Choroid plexus epithelial cell (primary cell): ENCODE measurements around the gene DEAF1.

Source experiments
- DNase-seq: peaks from one replicate; pipeline ENCODE4 v3.0.0-alpha.2; 2010; ENCODE audit warnings: low read depth
- H3K4me3 ChIP-seq: 2 replicates; pipeline ENCODE4 v1.5.1; 2011; ENCODE audit warnings: low read depth, mild to moderate bottlenecking, control low read depth, low read length, moderate library complexity
- TF ChIP-seq, protein P1 (sequence below): conservative IDR thresholded peaks from 2 replicates; pipeline ENCODE4 v1.5.1; 2011; ENCODE audit warnings: low read depth, mild to moderate bottlenecking, control low read depth, inconsistent platforms, low read length, moderate library complexity

The DEAF1 gene

DNA sequence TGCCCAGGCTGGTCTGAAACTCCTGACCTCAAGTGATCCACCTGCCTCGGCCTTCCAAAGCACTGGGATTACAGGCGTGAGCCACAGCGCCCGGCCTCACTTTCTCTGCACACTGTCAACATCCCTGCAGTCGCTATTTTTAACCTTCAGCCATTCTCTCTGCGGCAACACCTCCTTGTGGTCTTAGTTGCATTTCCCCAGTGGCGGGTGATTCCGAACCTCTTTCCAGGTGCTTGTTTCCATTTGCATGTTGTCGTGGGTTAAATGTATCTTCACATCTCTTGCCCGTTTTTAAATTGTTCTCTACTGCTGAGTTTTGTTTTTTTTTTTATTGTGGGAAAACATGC lies 65.8 kb downstream of the DEAF1 start:
- H3K4me3 ChIP-seq, result no peak overlapping the region
- no peak for DNase-seq
- TF ChIP-seq, protein P1, sequence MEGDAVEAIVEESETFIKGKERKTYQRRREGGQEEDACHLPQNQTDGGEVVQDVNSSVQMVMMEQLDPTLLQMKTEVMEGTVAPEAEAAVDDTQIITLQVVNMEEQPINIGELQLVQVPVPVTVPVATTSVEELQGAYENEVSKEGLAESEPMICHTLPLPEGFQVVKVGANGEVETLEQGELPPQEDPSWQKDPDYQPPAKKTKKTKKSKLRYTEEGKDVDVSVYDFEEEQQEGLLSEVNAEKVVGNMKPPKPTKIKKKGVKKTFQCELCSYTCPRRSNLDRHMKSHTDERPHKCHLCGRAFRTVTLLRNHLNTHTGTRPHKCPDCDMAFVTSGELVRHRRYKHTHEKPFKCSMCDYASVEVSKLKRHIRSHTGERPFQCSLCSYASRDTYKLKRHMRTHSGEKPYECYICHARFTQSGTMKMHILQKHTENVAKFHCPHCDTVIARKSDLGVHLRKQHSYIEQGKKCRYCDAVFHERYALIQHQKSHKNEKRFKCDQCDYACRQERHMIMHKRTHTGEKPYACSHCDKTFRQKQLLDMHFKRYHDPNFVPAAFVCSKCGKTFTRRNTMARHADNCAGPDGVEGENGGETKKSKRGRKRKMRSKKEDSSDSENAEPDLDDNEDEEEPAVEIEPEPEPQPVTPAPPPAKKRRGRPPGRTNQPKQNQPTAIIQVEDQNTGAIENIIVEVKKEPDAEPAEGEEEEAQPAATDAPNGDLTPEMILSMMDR, result peak; percentile 5

DNA sequence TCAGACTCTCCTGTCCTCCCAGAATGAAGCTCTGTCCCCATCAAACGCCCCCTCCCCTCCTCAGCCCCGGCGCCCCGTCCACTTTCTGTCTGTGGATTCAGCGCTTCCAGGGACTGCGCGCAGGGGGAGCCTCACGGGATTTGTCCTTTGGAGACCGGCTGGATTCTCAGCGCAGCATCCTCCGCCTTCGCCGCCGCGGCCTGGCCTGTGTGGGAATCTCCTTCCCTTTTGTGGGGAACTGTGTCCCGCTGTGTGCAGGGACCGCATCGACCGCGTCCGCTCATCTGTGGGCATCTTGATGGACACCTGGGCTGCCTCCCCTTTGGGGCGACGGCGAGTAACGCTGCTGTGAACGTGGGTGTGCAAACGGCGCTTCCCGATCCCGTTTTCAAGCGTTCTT lies 67.0 kb downstream of the DEAF1 start:
- TF ChIP-seq, protein P1, result no peak
- H3K4me3 ChIP-seq, result no peak overlapping the region
- no peak for DNase-seq

DNA sequence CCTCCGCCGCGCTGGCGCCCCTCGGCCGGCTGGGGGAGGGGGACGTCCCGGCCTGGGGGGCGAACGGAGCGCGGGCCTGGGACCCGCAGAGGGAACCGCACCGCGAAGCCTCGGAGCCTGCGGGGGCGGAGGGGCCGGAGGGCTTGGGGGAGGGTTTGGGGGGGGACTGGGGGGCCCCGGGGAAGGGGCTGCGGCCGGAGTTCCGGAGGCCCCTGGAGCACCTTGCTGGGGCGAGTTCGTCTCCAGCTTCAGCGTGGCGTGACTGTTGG lies 67.8 kb downstream of the DEAF1 start:
- TF ChIP-seq, protein P1, result no peak
- no peak for DNase-seq
- no peak overlapping the region for H3K4me3 ChIP-seq

DNA sequence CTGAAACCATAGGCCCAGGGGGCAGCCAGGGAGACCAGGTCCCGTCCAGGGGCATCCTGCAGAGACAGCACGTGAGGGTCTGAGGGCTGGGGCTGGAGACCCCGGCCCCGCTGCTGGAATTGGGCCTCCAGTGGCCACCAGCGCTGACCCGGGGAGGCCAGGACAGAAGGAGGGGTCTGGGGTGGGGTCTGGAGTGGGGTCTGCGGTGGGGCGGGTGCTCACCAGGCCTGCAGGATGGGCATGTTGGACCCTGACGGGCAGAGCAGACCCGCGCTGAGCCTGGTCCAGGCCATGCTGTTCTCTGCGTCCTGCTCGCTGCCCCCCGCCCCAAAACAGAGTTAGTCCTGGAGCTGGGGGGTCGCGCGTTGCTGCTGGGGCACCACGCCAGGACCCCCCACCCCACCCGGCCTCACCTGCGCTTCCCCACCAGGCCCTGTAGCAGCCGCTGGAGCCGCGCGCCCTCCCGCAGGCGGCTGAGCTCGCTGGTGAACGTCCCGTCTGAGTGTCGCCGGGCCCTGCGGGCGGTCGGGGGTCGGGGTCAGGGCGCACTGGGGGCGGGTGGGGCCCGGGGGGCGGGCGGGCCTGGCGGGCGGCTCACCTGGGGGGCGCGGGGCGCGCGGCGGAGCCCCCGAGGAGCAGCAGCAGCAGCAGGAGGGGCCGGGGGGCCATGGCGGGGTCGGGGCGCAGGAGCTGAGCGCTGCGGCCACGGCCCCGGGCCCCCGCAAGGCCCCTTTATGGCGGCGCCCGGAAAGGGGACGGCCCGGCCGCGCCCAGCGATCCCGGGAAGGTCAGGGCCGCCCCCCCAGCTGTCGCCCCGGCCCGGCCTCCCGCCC lies 68.3 kb downstream of the DEAF1 start, which contains the start of gene SCT:
Gene SCT, minus strand, starts transcription at position 707 of the 833 bp plus-strand sequence. Its CDS starts 38 bp downstream, at position 669.
- TF ChIP-seq, protein P1, result no peak
- no peak for DNase-seq
- H3K4me3 ChIP-seq, result no peak within 1 kb of the TSS

DNA sequence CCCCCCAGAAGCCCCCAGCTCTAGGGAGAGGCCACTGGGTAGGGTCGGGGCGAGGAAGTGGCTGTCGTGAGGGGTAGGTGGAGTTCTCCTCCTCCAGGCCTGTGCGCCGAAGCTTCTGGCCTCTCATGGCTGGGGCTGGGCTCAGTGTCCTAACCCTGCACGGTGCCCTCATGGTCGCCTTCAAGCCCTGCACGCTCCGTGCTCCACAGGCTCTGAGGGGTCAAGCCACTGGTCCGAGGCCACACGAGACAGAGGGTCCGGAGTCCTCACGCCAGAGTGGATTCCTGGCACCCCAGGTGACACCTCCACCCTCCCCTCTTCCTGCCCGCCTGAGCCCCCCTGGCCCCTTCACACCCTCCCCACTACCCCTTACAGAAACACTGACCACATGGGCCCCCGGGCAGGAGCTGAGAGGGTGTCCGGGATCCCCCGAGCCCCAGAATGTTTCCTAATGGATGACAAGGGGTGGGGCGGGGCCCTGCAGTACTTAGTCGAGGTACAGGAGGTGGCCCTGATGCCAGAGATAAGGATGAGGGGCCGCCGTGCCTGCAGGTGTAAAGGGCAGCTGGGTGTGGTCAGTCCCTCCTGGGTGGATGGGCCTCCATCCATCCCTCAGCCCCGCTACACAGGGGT lies 69.3 kb downstream of the DEAF1 start:
- H3K4me3 ChIP-seq, result no peak overlapping the region
- TF ChIP-seq, protein P1, result no peak
- DNase-seq, result no peak

DNA sequence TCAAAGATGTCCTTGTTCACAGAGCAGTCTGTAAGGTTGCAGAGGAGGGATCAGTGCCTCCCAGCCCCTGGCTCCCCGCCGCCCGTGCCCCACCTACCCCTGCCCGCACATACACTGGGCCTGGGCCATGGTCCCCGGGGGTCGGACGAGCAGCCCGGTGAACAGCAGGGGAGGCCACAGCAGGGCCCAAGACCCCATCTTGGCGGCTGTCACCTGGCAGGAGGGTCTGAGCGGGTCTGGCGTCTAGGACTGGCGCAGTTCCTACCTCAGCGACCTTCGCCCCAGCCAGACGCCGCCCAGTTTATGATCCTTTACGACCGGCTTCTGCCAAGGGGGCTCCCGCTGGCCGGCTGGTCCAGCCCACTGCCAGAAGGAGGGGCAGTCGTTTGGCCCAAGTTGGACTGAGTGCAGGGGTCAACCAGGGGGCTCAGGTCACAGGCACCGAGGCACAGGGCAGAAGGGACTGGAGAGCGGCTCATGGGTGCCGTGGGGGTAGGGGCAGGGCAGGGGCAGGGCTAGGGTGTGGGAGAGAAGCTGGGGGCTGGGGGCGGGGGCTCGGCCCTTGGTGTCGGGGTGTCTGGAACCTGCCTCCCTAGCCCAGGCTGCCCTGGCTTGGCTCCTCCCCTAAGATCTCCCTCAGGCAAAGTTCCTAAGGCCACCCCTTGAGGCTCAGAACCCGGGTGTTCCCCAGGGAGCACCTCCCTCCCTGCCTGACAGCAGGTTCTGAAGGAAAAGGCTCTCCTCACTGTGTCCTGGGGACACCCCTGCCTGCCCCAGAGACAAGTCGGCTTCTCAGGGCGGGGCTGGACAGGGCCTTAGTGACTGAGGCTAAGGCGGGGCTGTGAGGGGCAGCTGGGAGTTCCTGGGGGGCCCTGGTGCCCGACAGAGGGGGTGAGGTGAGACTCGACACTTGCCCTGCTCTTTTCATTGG lies 70.1 kb downstream of the DEAF1 start, which contains the start of gene CDHR5:
Gene CDHR5, minus strand, starts transcription at position 251 of the 931 bp plus-strand sequence. Its CDS starts 53 bp downstream, at position 198.
- TF ChIP-seq, protein P1, result no peak
- no peak within 1 kb of the TSS for H3K4me3 ChIP-seq
- no peak for DNase-seq
